ENCODE data around the gene FCF1.

FCF1 gene

GRCh38 chr14:74765721-74766120 lies 52.8 kb downstream of the FCF1 start:
- no peak for DNase-seq (ENCODE audit: low read depth)

- DNase-seq (ENCODE audit: low read depth): no peak
Measured at GRCh38 chr14:74771399-74771798, 58.5 kb downstream of the FCF1 start.

- no peak for DNase-seq (ENCODE audit: low read depth)
Measured at GRCh38 chr14:74784634-74785033, 71.7 kb downstream of the FCF1 start.

- DNase-seq (ENCODE audit: low read depth): no peak
Measured at GRCh38 chr14:74785056-74785613, 72.2 kb downstream of the FCF1 start.

GRCh38 chr14:74786796-74787315 lies 73.9 kb downstream of the FCF1 start:
- DNase-seq (ENCODE audit: low read depth): no peak

All from stimulated activated CD4-positive, alpha-beta T cell treated with anti-CD3 and anti-CD28 coated beads, Interleukin-2, amount 100 ng/mL, for 4 hours (primary cell).